H1 (cell line): Measurements from ENCODE around the gene MAP2K5. TPM values are rescaled to one million over a fixed set of nuclear protein-coding genes. Genes with fewer than 3 reads are reported as not detected.

Source experiments
- CTCF ChIA-PET: fragments of 300-600 bp; sonication (Branson Sonifier 250); formaldehyde crosslinking; loops from one replicate; lab custom pipeline; 2021; ENCODE audit not compliant: partially characterized antibody; lab: Charles Lee
- POLR2A ChIA-PET: fragments of 300-600 bp; sonication (Branson Sonifier 250); formaldehyde crosslinking; loops from one replicate; lab custom pipeline; 2021; ENCODE audit warnings: inconsistent platforms; ENCODE audit not compliant: partially characterized antibody; lab: Charles Lee
- DNase-seq, 2 experiments: peaks; one replicate each; pipeline versions ENCODE4 v3.0.0 to v3.0.0-alpha.2; 2010 to 2022; ENCODE audit warnings: low spot score in 2 of 2, low read depth in 1 of 2, mixed read lengths in 1 of 2
- FAIRE-seq: peaks from 2 replicates; lab custom pipeline; 2011; peaks lifted over from hg19 to GRCh38; lab: Jason Lieb, UNC
- H2AFZ ChIP-seq: 2 replicates; pipeline ENCODE4 v1.8.1; 2012; ENCODE audit warnings: low read length, inconsistent platforms
- H2AK5ac ChIP-seq: 2 replicates; pipeline ENCODE4 v1.6.1; 2013; ENCODE audit warnings: low read depth, low read length
- H2BK120ac ChIP-seq: replicated peaks from 2 replicates; pipeline ENCODE3; 2013; ENCODE audit warnings: low read depth, low read length, inconsistent platforms
- H2BK12ac ChIP-seq: 2 replicates; pipeline ENCODE4 v1.6.1; 2013; ENCODE audit warnings: low read depth, low read length
- H2BK15ac ChIP-seq: 2 replicates; pipeline ENCODE4 v1.6.1; 2013; ENCODE audit warnings: low read length
- H2BK20ac ChIP-seq: 2 replicates; pipeline ENCODE4 v1.6.1; 2013; ENCODE audit warnings: low read length
- H2BK5ac ChIP-seq: 2 replicates; pipeline ENCODE4 v1.6.1; 2013; ENCODE audit warnings: low read depth, low read length
- H3K14ac ChIP-seq: 2 replicates; pipeline ENCODE4 v1.6.1; 2013; ENCODE audit warnings: inconsistent platforms; ENCODE audit not compliant: insufficient read length
- H3K18ac ChIP-seq: 2 replicates; pipeline ENCODE4 v1.6.1; 2013; ENCODE audit warnings: low read length; ENCODE audit errors: extremely low read depth
- H3K23ac ChIP-seq: 2 replicates; pipeline ENCODE4 v1.6.1; 2013; ENCODE audit warnings: inconsistent platforms; ENCODE audit not compliant: insufficient read length
- H3K23me2 ChIP-seq: 2 replicates; pipeline ENCODE4 v1.6.1; 2013; ENCODE audit warnings: low read depth, low read length
- H3K27ac ChIP-seq: 2 replicates; pipeline ENCODE4 v1.6.1; 2011; ENCODE audit warnings: low read depth, low read length, inconsistent platforms
- H3K27me3 ChIP-seq, 4 experiments: replicated peaks in 1 of 4; 1 replicate in 1 of 4; 2 replicates in 3 of 4; pipeline versions ENCODE4 v1.6.1 to v1.8.1; 2011 to 2013; ENCODE audit warnings: low read length in 3 of 4, mild to moderate bottlenecking in 3 of 4, inconsistent platforms in 2 of 4, mixed read lengths in 2 of 4, moderate library complexity in 1 of 4; ENCODE audit not compliant: control insufficient read depth in 3 of 4, insufficient read depth in 3 of 4; ENCODE audit errors: extremely low read depth in 1 of 4
- H3K36me3 ChIP-seq, 4 experiments: 2 replicates each; pipeline versions ENCODE4 v1.6.1 to v1.8.1; 2011 to 2013; ENCODE audit warnings: mild to moderate bottlenecking in 4 of 4, low read length in 3 of 4, moderate library complexity in 2 of 4, control low read depth in 1 of 4, inconsistent platforms in 1 of 4; ENCODE audit not compliant: insufficient read depth in 4 of 4, control insufficient read depth in 2 of 4
- H3K4ac ChIP-seq: replicated peaks from 2 replicates; pipeline ENCODE3; 2013; ENCODE audit warnings: low read length, low read depth, mixed read lengths, inconsistent platforms; ENCODE audit not compliant: insufficient read length
- H3K4me1 ChIP-seq, 4 experiments: replicated peaks in 1 of 4; 1 replicate in 1 of 4; 2 replicates in 3 of 4; pipeline versions ENCODE4 v1.6.1 to v1.8.1; 2011 to 2013; ENCODE audit warnings: low read length in 3 of 4, inconsistent platforms in 2 of 4, mixed read lengths in 1 of 4; ENCODE audit not compliant: insufficient read depth in 4 of 4, control insufficient read depth in 3 of 4
- H3K4me2 ChIP-seq, 2 experiments: 2 replicates each; pipeline versions ENCODE4 v1.6.1 to v1.8.1; 2011 to 2013; ENCODE audit warnings: low read depth in 2 of 2, low read length in 2 of 2, control low read depth in 1 of 2, inconsistent platforms in 1 of 2, mild to moderate bottlenecking in 1 of 2; ENCODE audit not compliant: insufficient read depth in 1 of 2
- H3K4me3 ChIP-seq, 4 experiments: fragments of 200-600, 300-600 bp in 1 of 4; sonication (generic), shearing (Covaris generic), sonication (Bioruptor Twin) in 1 of 4; 2 replicates each; pipeline versions ENCODE4 v1.5.1 to v1.8.1; 2011 to 2016; ENCODE audit warnings: low read length in 4 of 4, low read depth in 3 of 4, control low read depth in 2 of 4, inconsistent platforms in 2 of 4, mild to moderate bottlenecking in 2 of 4, mixed read lengths in 1 of 4, moderate library complexity in 1 of 4; ENCODE audit not compliant: insufficient read depth in 2 of 4; ENCODE audit errors: extremely low read depth in 1 of 4
- H3K56ac ChIP-seq: replicated peaks from 2 replicates; pipeline ENCODE3; 2013; ENCODE audit warnings: low read depth, mild to moderate bottlenecking, mixed read lengths, low read length, inconsistent platforms; ENCODE audit not compliant: insufficient read length
- H3K79me1 ChIP-seq: 2 replicates; pipeline ENCODE4 v1.6.1; 2013; ENCODE audit warnings: low read depth, low read length, control low read depth
- H3K79me2 ChIP-seq, 2 experiments: 2 replicates each; pipeline versions ENCODE4 v1.6.1 to v1.8.1; 2012 to 2013; ENCODE audit warnings: low read length in 2 of 2, mild to moderate bottlenecking in 2 of 2, inconsistent platforms in 1 of 2; ENCODE audit not compliant: insufficient read depth in 2 of 2, control insufficient read depth in 1 of 2
- H3K9ac ChIP-seq, 4 experiments: replicated peaks in 1 of 4; 1 replicate in 1 of 4; 2 replicates in 3 of 4; pipeline versions ENCODE4 v1.6.1 to v1.8.1; 2011 to 2013; ENCODE audit warnings: low read depth in 3 of 4, low read length in 3 of 4, control low read depth in 2 of 4, mild to moderate bottlenecking in 2 of 4, moderate library complexity in 2 of 4, inconsistent platforms in 1 of 4; ENCODE audit errors: extremely low read depth in 1 of 4
- H3K9me3 ChIP-seq, 2 experiments: 2 replicates each; pipeline versions ENCODE4 v1.6.1 to v1.8.1; 2012 to 2013; ENCODE audit warnings: mild to moderate bottlenecking in 2 of 2, moderate library complexity in 2 of 2, control low read depth in 1 of 2, inconsistent platforms in 1 of 2, low read depth in 1 of 2, low read length in 1 of 2, mixed read lengths in 1 of 2; ENCODE audit not compliant: insufficient read depth in 2 of 2
- H4K20me1 ChIP-seq, 2 experiments: replicated peaks in 1 of 2; 2 replicates each; pipeline versions ENCODE3 to v1.8.1; 2011 to 2013; ENCODE audit warnings: inconsistent platforms in 2 of 2, low read length in 2 of 2, mild to moderate bottlenecking in 1 of 2; ENCODE audit not compliant: insufficient read depth in 2 of 2, control insufficient read depth in 1 of 2
- H4K5ac ChIP-seq: 2 replicates; pipeline ENCODE4 v1.6.1; 2013; ENCODE audit warnings: low read length, low read depth, mixed read lengths, inconsistent platforms; ENCODE audit not compliant: insufficient read length
- H4K8ac ChIP-seq: 2 replicates; pipeline ENCODE4 v1.8.0; 2013; ENCODE audit warnings: mild to moderate bottlenecking, moderate library complexity, low read length, inconsistent platforms; ENCODE audit not compliant: insufficient read depth; ENCODE audit errors: extremely low read depth
- H4K91ac ChIP-seq: replicated peaks from 2 replicates; pipeline ENCODE3; 2013; ENCODE audit warnings: low read length, mixed read lengths, inconsistent platforms; ENCODE audit not compliant: insufficient read length
- CBX8 ChIP-seq: fragments of 300-800, 300-1000 bp; sonication (generic); IDR thresholded peaks from 2 replicates; pipeline ENCODE4 v1.7.1; 2016; ENCODE audit warnings: low read depth, low read length, borderline replicate concordance
- CHD2 ChIP-seq: IDR thresholded peaks from 2 replicates; pipeline ENCODE4 v1.6.1; 2012; ENCODE audit warnings: low read length, improper control_type of control experiment
- EGR1 ChIP-seq: IDR thresholded peaks from 2 replicates; pipeline ENCODE4 v1.6.1; 2011; ENCODE audit warnings: low read depth, low read length, borderline replicate concordance
- RFX5 ChIP-seq: IDR thresholded peaks from 2 replicates; pipeline ENCODE4 v1.6.1; 2011; ENCODE audit warnings: low read depth, low read length, improper control_type of control experiment, borderline replicate concordance
- RNF2 ChIP-seq: fragments of 200-900, 300-1000 bp; sonication (generic); IDR thresholded peaks from 2 replicates; pipeline ENCODE4 v1.7.1; 2016; ENCODE audit warnings: borderline replicate concordance, low read depth, mild to moderate bottlenecking, antibody characterized with exemption, low read length; ENCODE audit not compliant: poor library complexity, severe bottlenecking; ENCODE audit errors: missing control alignments
- SAP30 ChIP-seq: fragments of 300-600 bp; sonication (generic); IDR thresholded peaks from 2 replicates; pipeline ENCODE4 v1.7.1; 2012; ENCODE audit warnings: low read length, moderate library complexity, mild to moderate bottlenecking, inconsistent platforms; ENCODE audit not compliant: insufficient read depth, insufficient replicate concordance
- SIRT6 ChIP-seq: IDR thresholded peaks from one replicate; pipeline ENCODE4 v1.7.1; 2012; ENCODE audit warnings: low read length, inconsistent platforms
- SP4 ChIP-seq: IDR thresholded peaks from 2 replicates; pipeline ENCODE4 v1.6.1; 2012; ENCODE audit warnings: low read length, inconsistent platforms
- SUZ12 ChIP-seq: fragments of 200-600 bp; sonication (generic); IDR thresholded peaks from 2 replicates; pipeline ENCODE4 v1.6.1; 2012; ENCODE audit warnings: mild to moderate bottlenecking, inconsistent platforms, low read length, moderate library complexity, mixed read lengths
- TBP ChIP-seq: IDR thresholded peaks from 2 replicates; pipeline ENCODE4 v1.6.1; 2011; ENCODE audit warnings: low read depth, low read length, improper control_type of control experiment
- WGBS, 2 experiments: shearing (Covaris generic) in 1 of 2; methylation state at CpG; one replicate each; pipeline versions ENCODE4 v1.1.6 to v1.1.7; 2013 to 2015; ENCODE audit warnings: low lambda C conversion rate in 2 of 2, mixed read lengths in 2 of 2, inconsistent platforms in 1 of 2, low coverage in 1 of 2, missing lambda C conversion rate in 1 of 2; ENCODE audit not compliant: insufficient replicate concordance in 2 of 2, insufficient coverage in 1 of 2, insufficient read length in 1 of 2; ENCODE audit errors: extremely low coverage in 1 of 2, missing lambda C conversion rate in 1 of 2; 5-methylcytosine and 5-hydroxymethylcytosine counted together
- polyA plus RNA-seq, 7 experiments: library from polyadenylated mRNA; depleted of rRNA in 3 of 7; stranded (reverse) in 5 of 7; unstranded in 2 of 7; fragments of >200 nt in 5 of 7; fragments of 200-250 nt in 2 of 7; gene quantifications; 1 replicate in 5 of 7; 2 replicates in 1 of 7; 4 replicates in 1 of 7; pipeline versions ENCODE4 v1.2.1 to v1.2.3, GENCODE V29; 2011 to 2013; ENCODE audit warnings: missing spikeins in 2 of 7, mixed read lengths in 2 of 7
- total RNA-seq: library from RNA; stranded (reverse); fragmentation: NEBNext Ultra II Directional; extraction: Animal tissue kit (Norgen Biotek cat#: 25700); gene quantifications from 2 replicates; pipeline ENCODE4 v1.2.1, GENCODE V29; 2021

Gene MAP2K5
- total and polyA plus RNA-seq, 2 of the 8 experiments (the other 6 are each of a cell fraction or from before 2014, with no cell fraction given) = 4.4 to 15.8 TPM

DNA sequence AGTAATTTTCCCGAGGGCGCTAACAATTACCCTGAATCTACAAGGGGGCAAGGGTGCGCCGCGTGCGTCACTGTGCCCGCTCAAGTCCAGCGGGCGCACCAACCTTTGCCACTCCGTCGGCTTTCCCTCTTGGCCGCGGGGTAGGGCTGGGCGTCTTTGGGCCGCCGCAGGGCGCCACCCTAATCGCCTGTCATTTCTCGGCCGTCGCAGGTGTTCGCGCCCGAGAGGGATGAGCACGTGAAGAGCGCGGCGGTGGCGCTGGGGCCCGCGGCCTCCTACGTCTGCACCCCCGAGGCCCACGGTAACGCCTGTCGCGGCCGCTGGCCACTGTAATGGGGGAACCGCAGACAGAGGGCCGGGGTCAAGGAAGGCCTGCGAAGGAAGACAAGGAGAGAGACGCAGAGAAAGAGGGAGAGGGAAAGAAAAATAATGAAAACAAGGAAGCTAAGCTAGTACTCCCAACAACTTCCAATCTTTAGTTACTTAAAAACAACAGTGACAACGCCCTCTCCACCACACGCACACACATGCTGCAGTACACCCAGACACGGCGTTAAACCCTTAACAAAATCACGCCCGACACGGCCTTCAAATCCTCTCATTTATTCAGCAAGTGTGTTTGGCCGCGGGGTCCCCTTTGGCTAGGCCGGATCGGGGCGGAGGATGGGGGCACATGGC is 286.6 kb downstream of the MAP2K5 start:
- H4K20me1 ChIP-seq = peaks cover 11 to 26% of the 10 kb centered on the region in 2 experiments
- H3K14ac ChIP-seq = no peak overlapping the region
- H2AK5ac ChIP-seq = no peak overlapping the region
- H3K4me3 ChIP-seq = peak overlapping the region in 3 of 4 experiments; percentile 4 to 46 (median 14); a peak in 5 of 8 replicates
- H3K79me1 ChIP-seq = no peaks in the 10 kb centered on the region
- H4K91ac ChIP-seq = no peak overlapping the region
- peaks cover 11% of the 10 kb centered on the region; the same call in 1 of the 2 replicates for H3K23me2 ChIP-seq
- H2BK15ac ChIP-seq = no peak overlapping the region
- POLR2A ChIA-PET = interaction anchor here (4.1 kb wide), 1 partner anchor 7 kb away, joined by 24 read pairs; no protein-coding TSS in a partner anchor
- CTCF ChIA-PET = interaction anchor here (1.0 to 1.5 kb wide), 2 partner anchors 46 to 340 kb away, joined by 3 to 4 read pairs; no protein-coding TSS in a partner anchor
- H3K36me3 ChIP-seq = peaks cover 0 to 20% (median 0%) of the 10 kb centered on the region in 4 experiments; a peak in 1 of 8 replicates
- H3K27me3 ChIP-seq = peaks cover 95 to 100% (median 100%) of the 10 kb centered on the region in 4 experiments
- H3K27ac ChIP-seq = no peak overlapping the region
- 5% methylated on average over 46 of the region's 54 CpGs; no CpG with 5 or more reads in 1 of the 2 experiments for WGBS, 2 experiments
- H3K9me3 ChIP-seq = peaks cover 0 to 4% of the 10 kb centered on the region in 2 experiments; a peak in 1 of 4 replicates
- H3K9ac ChIP-seq = no peak overlapping the region
- H2BK5ac ChIP-seq = no peak overlapping the region
- FAIRE-seq (no peak), DNase-seq (peak in 1 of 2 experiments; percentile 55)
- no peak overlapping the region for H2BK20ac ChIP-seq
- no peak overlapping the region for H3K23ac ChIP-seq
- peaks cover 15 to 51% (median 36%) of the 10 kb centered on the region in 4 experiments for H3K4me1 ChIP-seq
- H3K56ac ChIP-seq = no peak overlapping the region
- H4K8ac ChIP-seq = no peak overlapping the region
- H4K5ac ChIP-seq = no peak overlapping the region
- H3K4me2 ChIP-seq = peak overlapping the region; percentile 48 to 57
- peak overlapping the region; percentile 28 for H3K4ac ChIP-seq
- no peak overlapping the region for H3K18ac ChIP-seq
- no peak overlapping the region for H2BK120ac ChIP-seq
- peak overlapping the region; percentile 75; the same call in 1 of the 2 replicates for H2BK12ac ChIP-seq
- no peaks in the 10 kb centered on the region for H3K79me2 ChIP-seq
- no peak overlapping the region for H2AFZ ChIP-seq
- TF ChIP-seq CBX8 = peak; percentile 67; the same call in 1 of the 2 replicates
- peak; percentile 86 for TF ChIP-seq RNF2
- TF ChIP-seq RFX5 = no peak
- TF ChIP-seq SP4 = no peak
- TF ChIP-seq SIRT6 = no peak
- TF ChIP-seq SAP30 = no peak
- no peak for TF ChIP-seq TBP
- no peak for TF ChIP-seq EGR1
- TF ChIP-seq CHD2 = no peak
- peak; percentile 66 for TF ChIP-seq SUZ12
